Epithelial cell of esophagus (primary cell): Measurements from ENCODE around the gene BRD1.
A peak's percentile ranks its signal among the peaks of the same experiment; 100 is the strongest.

ENCODE experiments used
- DNase-seq: peaks from one replicate; pipeline ENCODE4 v3.0.0; 2010; ENCODE audit warnings: low read depth
- H3K4me3 ChIP-seq: 2 replicates; pipeline ENCODE4 v1.5.1; 2011; ENCODE audit warnings: mild to moderate bottlenecking, low read length, control low read depth
- CTCF ChIP-seq: IDR thresholded peaks from 2 replicates; pipeline ENCODE4 v1.5.1; 2011; ENCODE audit warnings: low read depth, mild to moderate bottlenecking, low read length, control low read depth, inconsistent platforms; ENCODE audit not compliant: insufficient read depth; ENCODE audit errors: missing control alignments

Gene BRD1

GRCh38 chr22:49847751-49848689, 20.3 kb upstream of the BRD1 start:
- H3K4me3 ChIP-seq, result no peak overlapping the region
- no peak for TF ChIP-seq CTCF

GRCh38 chr22:49845666-49846459, 18.2 kb upstream of the BRD1 start:
- no peak overlapping the region for H3K4me3 ChIP-seq
- no peak for DNase-seq
- no peak for TF ChIP-seq CTCF

More at GRCh38 chr22:49847751-49848689, 20.3 kb upstream of the BRD1 start:
- no peak for DNase-seq

GRCh38 chr22:49845241-49845640, 17.6 kb upstream of the BRD1 start:
- TF ChIP-seq CTCF, result no peak
- no peak for DNase-seq
- H3K4me3 ChIP-seq, result no peak overlapping the region

- H3K4me3 ChIP-seq, result no peak overlapping the region
- TF ChIP-seq CTCF, result no peak
- DNase-seq, result no peak
Observed at GRCh38 chr22:49838771-49839717, 11.4 kb upstream of the BRD1 start.

GRCh38 chr22:49833340-49834007, 5.8 kb upstream of the BRD1 start:
- no peak overlapping the region for H3K4me3 ChIP-seq
- peak; percentile 96 for DNase-seq

More at GRCh38 chr22:49833340-49834007, 5.8 kb upstream of the BRD1 start:
- TF ChIP-seq CTCF, result no peak
